SJSA1 (cell line): ENCODE results near the gene EXOC4. TPM values are rescaled to one million over a fixed set of nuclear protein-coding genes. Genes with fewer than 3 reads are reported as not detected.
A peak's percentile ranks its signal among the peaks of the same experiment; 100 is the strongest.

Source experiments
- DNase-seq, 2 experiments: peaks; one replicate each; pipeline ENCODE4 v3.0.0-alpha.2; 2015 to 2020; ENCODE audit warnings: low spot score in 2 of 2, low read depth in 1 of 2
- H3K27ac ChIP-seq: fragments of 250-450 bp; sonication (Bioruptor Pico); 2 replicates; pipeline ENCODE4 v1.5.1; 2020; ENCODE audit warnings: mild to moderate bottlenecking, moderate library complexity
- H3K27me3 ChIP-seq: fragments of 250-450 bp; sonication (Bioruptor Pico); replicated peaks from 2 replicates; pipeline ENCODE4 v1.5.1; 2020; ENCODE audit warnings: mild to moderate bottlenecking, moderate library complexity
- H3K36me3 ChIP-seq: fragments of 250-450 bp; sonication (Bioruptor Pico); 2 replicates; pipeline ENCODE4 v1.5.1; 2020; ENCODE audit warnings: mild to moderate bottlenecking
- H3K4me1 ChIP-seq: fragments of 250-450 bp; sonication (Bioruptor Pico); replicated peaks from 2 replicates; pipeline ENCODE4 v1.6.1; 2021; ENCODE audit warnings: mild to moderate bottlenecking
- H3K4me3 ChIP-seq: fragments of 250-450 bp; sonication (Bioruptor Pico); 2 replicates; pipeline ENCODE4 v1.5.1; 2020; ENCODE audit warnings: mild to moderate bottlenecking
- H3K9me3 ChIP-seq: fragments of 250-450 bp; sonication (Bioruptor Pico); replicated peaks from 2 replicates; pipeline ENCODE4 v1.5.1; 2020; ENCODE audit warnings: mild to moderate bottlenecking
- total RNA-seq: library from RNA; depleted of rRNA; stranded (reverse); fragments of >200 nt; shearing (Covaris generic); gene quantifications from 2 replicates; pipeline ENCODE4 v1.2.3, GENCODE V29; 2014

EXOC4 gene
- total RNA-seq, 1 experiment from 2014 or later = 38.5 TPM

GRCh38 chr7:134004829-134005505 is 752.1 kb downstream of the EXOC4 start:
- Histone ChIP-seq H3K9me3 (no peaks in the 10 kb centered on the region), H3K4me3 (no peak overlapping the region), H3K36me3 (no peaks in the 10 kb centered on the region), H3K27me3 (no peaks in the 10 kb centered on the region), H3K27ac (no peak overlapping the region), H3K4me1 (no peaks in the 10 kb centered on the region)
- no peak for DNase-seq

- Histone ChIP-seq H3K4me3 (no peak overlapping the region), H3K27ac (no peak overlapping the region), H3K27me3 (no peaks in the 10 kb centered on the region), H3K4me1 (no peaks in the 10 kb centered on the region), H3K36me3 (no peaks in the 10 kb centered on the region), H3K9me3 (no peaks in the 10 kb centered on the region)
- no peak for DNase-seq
Observed at GRCh38 chr7:134009314-134010110, 756.6 kb downstream of the EXOC4 start.

- H3K27me3 ChIP-seq = no peaks in the 10 kb centered on the region
- no peaks in the 10 kb centered on the region for H3K36me3 ChIP-seq
- no peak overlapping the region for H3K27ac ChIP-seq
- no peak overlapping the region for H3K4me3 ChIP-seq
- H3K9me3 ChIP-seq = no peaks in the 10 kb centered on the region
- no peaks in the 10 kb centered on the region for H3K4me1 ChIP-seq
- DNase-seq = no peak
Observed at GRCh38 chr7:134013249-134013648, 760.4 kb downstream of the EXOC4 start.

GRCh38 chr7:134014935-134015334 is 762.1 kb downstream of the EXOC4 start:
- Histone ChIP-seq H3K36me3 (no peaks in the 10 kb centered on the region), H3K9me3 (no peaks in the 10 kb centered on the region), H3K27ac (no peak overlapping the region), H3K4me1 (no peaks in the 10 kb centered on the region), H3K4me3 (no peak overlapping the region), H3K27me3 (no peaks in the 10 kb centered on the region)
- DNase-seq = no peak

DNA sequence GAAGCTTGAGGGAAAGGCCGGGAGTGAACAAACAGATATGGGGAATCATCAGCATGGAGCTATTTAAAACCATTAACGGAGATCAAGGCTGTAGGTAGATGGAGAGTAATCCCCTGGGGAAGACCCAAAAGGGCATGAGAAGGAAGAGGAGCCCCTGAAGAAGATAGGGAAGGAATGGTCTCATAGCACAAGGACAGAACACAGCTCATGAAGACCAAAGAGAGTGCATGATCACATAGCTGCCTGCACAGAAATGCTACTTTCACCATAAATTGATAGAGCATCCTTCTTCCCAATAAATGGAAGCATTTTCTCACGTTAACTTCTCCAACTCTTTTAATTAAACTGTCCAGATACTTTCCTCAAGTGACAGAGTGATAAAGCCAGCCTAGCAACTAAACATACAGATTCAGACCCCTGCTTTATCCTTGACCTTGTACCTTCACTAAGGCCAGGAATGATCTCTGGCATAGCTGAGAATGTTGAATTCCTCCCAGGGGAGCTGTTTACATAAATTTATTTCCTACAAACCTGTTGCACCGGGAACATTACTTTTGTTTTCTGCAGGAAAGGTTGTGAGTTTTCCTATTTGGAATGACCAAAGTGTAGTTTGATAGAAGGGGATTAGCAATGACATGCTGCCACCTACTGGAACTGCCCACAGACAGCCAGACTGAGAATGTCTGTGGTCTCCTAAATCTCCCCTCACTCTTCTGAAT is 763.5 kb downstream of the EXOC4 start:
- Histone ChIP-seq H3K4me3 (no peak overlapping the region), H3K9me3 (no peaks in the 10 kb centered on the region), H3K4me1 (no peaks in the 10 kb centered on the region), H3K36me3 (no peaks in the 10 kb centered on the region), H3K27ac (no peak overlapping the region), H3K27me3 (no peaks in the 10 kb centered on the region)
- peak in 1 of 2 experiments; percentile 20 for DNase-seq

- Histone ChIP-seq H3K36me3 (no peaks in the 10 kb centered on the region), H3K27me3 (no peaks in the 10 kb centered on the region), H3K4me1 (no peaks in the 10 kb centered on the region), H3K9me3 (no peaks in the 10 kb centered on the region), H3K27ac (no peak overlapping the region), H3K4me3 (no peak overlapping the region)
- DNase-seq = no peak
Observed at GRCh38 chr7:134016942-134017303, 764.0 kb downstream of the EXOC4 start.

- Histone ChIP-seq H3K4me1 (no peaks in the 10 kb centered on the region), H3K36me3 (no peaks in the 10 kb centered on the region), H3K27ac (no peak overlapping the region), H3K9me3 (no peaks in the 10 kb centered on the region), H3K4me3 (no peak overlapping the region), H3K27me3 (no peaks in the 10 kb centered on the region)
- DNase-seq = no peak
Observed at GRCh38 chr7:134018306-134018705, 765.4 kb downstream of the EXOC4 start.

GRCh38 chr7:134019251-134019650 is 766.4 kb downstream of the EXOC4 start:
- Histone ChIP-seq H3K36me3 (no peaks in the 10 kb centered on the region), H3K9me3 (no peaks in the 10 kb centered on the region), H3K4me3 (no peak overlapping the region), H3K4me1 (no peaks in the 10 kb centered on the region), H3K27ac (no peak overlapping the region), H3K27me3 (no peaks in the 10 kb centered on the region)
- no peak for DNase-seq

DNA sequence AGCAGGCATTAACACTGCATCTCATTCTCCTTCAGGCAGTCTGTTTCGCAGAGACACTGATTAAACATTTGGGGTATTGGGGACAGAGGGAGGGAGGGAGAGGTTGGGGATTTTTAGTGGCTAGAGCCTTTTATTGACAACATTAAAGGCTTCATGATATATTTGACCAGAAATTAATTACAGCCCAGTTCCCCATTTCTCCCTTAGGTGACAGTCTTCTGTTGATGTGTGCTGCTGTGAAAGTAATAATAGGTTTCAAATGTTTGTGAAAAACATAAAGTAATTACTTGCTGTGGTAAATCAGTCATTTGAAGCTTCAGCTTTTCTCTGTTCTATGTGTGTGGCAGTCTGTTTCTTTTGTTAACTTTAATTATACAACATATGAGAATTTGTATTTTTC is 769.0 kb downstream of the EXOC4 start:
- Histone ChIP-seq H3K27ac (no peak overlapping the region), H3K4me1 (no peaks in the 10 kb centered on the region), H3K27me3 (no peaks in the 10 kb centered on the region), H3K4me3 (no peak overlapping the region), H3K9me3 (no peaks in the 10 kb centered on the region), H3K36me3 (no peaks in the 10 kb centered on the region)
- no peak for DNase-seq

DNA sequence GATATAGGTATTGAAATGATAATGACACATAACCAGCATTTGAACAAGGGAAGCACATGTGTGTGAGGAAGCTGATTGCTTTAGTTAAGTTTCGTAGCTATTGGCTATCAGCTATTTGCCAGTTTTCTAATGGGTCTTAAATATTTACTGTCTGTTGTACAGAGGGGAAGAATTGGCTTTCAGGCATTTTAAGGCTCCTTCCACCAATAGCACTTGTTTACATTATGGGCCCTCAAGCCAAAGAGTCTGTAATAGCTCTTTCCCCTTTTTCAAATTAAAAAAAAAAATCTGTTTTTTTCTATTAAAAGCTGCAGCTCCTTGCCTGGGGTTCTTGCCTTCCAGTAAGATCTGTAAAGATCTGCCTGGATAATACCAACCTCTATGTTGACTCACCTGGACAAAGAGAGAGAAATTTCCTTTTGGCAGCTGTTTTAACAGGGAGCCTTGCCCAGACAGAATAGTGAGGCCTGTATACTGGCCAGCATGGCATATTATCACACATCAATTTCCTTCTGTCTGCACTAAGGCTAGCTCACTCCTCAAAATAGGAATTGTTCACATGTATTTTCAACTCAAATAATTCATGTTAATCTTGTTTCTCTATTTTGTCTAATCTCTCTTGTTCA is 769.5 kb downstream of the EXOC4 start:
- H3K27me3 ChIP-seq = no peaks in the 10 kb centered on the region
- no peak overlapping the region for H3K27ac ChIP-seq
- no peak for DNase-seq
- H3K9me3 ChIP-seq = no peaks in the 10 kb centered on the region
- no peaks in the 10 kb centered on the region for H3K4me1 ChIP-seq
- no peak overlapping the region for H3K4me3 ChIP-seq
- H3K36me3 ChIP-seq = no peaks in the 10 kb centered on the region

DNA sequence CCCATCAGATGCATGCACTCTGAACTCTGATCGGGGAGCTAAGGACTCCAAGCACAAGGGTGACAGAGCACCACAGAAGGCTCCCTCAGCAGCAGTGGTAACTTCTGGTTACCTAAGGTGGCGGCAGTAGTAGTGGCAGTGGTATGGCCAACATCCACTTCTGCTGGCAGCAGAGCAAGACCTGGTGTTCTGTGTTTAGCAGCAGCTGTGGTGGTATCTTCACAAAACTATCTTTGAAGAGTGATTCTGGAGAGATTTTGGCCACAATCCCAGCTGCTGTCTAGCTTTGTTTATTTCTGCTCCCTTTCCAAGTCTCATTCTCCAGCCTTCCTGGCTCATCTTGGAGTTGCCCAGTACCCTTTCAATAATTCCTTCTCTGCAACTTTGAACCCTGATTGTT is 771.9 kb downstream of the EXOC4 start:
- no peak overlapping the region for H3K27ac ChIP-seq
- no peak for DNase-seq
- no peak overlapping the region for H3K4me3 ChIP-seq
- H3K27me3 ChIP-seq = no peaks in the 10 kb centered on the region
- no peaks in the 10 kb centered on the region for H3K4me1 ChIP-seq
- no peaks in the 10 kb centered on the region for H3K36me3 ChIP-seq
- no peaks in the 10 kb centered on the region for H3K9me3 ChIP-seq

- no peaks in the 10 kb centered on the region for H3K9me3 ChIP-seq
- DNase-seq = no peak
- H3K4me3 ChIP-seq = no peak overlapping the region
- H3K27ac ChIP-seq = no peak overlapping the region
- no peaks in the 10 kb centered on the region for H3K36me3 ChIP-seq
- H3K27me3 ChIP-seq = no peaks in the 10 kb centered on the region
- H3K4me1 ChIP-seq = no peaks in the 10 kb centered on the region
Observed at GRCh38 chr7:134028853-134029252, 776.0 kb downstream of the EXOC4 start.

- no peak overlapping the region for H3K27ac ChIP-seq
- no peaks in the 10 kb centered on the region for H3K9me3 ChIP-seq
- H3K27me3 ChIP-seq = no peaks in the 10 kb centered on the region
- H3K4me3 ChIP-seq = no peak overlapping the region
- no peaks in the 10 kb centered on the region for H3K36me3 ChIP-seq
- H3K4me1 ChIP-seq = no peaks in the 10 kb centered on the region
- no peak for DNase-seq
Observed at GRCh38 chr7:134029743-134030142, 776.9 kb downstream of the EXOC4 start.

DNA sequence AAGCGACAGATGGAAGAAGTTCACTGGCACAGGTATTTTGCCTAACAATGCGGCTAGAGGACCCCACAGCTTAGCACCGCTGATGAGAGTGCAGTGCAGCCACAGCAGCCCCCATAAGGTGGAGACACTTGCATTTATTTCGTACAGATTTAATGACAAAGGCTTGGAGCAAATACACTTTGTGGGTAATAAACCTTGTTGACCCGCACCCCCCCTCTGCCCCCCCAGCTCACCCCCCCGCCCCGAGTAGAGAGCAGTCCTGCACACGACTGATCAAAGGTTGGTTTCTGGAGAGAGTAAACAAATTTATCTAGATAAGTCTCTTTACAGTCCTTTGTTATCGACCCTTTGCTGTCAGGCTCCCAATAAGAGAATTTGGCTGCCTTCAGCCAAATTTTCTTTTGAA is 777.6 kb downstream of the EXOC4 start:
- Histone ChIP-seq H3K36me3 (no peaks in the 10 kb centered on the region), H3K9me3 (no peaks in the 10 kb centered on the region), H3K27me3 (no peaks in the 10 kb centered on the region), H3K4me3 (no peak overlapping the region), H3K4me1 (no peaks in the 10 kb centered on the region), H3K27ac (no peak overlapping the region)
- DNase-seq = no peak
